Esophagus (tissue), 2 donors: ENCODE measurements around the gene MAML2. TPM values are rescaled to one million over a fixed set of nuclear protein-coding genes. Genes with fewer than 3 reads are reported as not detected.

ENCODE experiments used
- H3K27ac ChIP-seq, 2 donors: one replicate each; pipeline ENCODE4 v1.5.1; 2013; ENCODE audit warnings: low read depth in 2 of 2, mild to moderate bottlenecking in 2 of 2, inconsistent platforms in 1 of 2, low read length in 1 of 2, moderate library complexity in 1 of 2
- H3K27me3 ChIP-seq, 2 donors: one replicate each; pipeline ENCODE4 v1.6.1; 2013; ENCODE audit warnings: low read length in 2 of 2, control low read depth in 1 of 2, mild to moderate bottlenecking in 1 of 2; ENCODE audit not compliant: insufficient read depth in 2 of 2, control insufficient read depth in 1 of 2
- H3K36me3 ChIP-seq, 2 donors: one replicate each; pipeline ENCODE4 v1.6.1; 2013; ENCODE audit warnings: low read length in 1 of 2; ENCODE audit not compliant: control insufficient read depth in 2 of 2, insufficient read depth in 2 of 2
- H3K4me1 ChIP-seq, 2 donors: one replicate each; pipeline ENCODE4 v1.6.1; 2013; ENCODE audit warnings: low read length in 1 of 2; ENCODE audit not compliant: control insufficient read depth in 2 of 2, insufficient read depth in 2 of 2
- H3K4me3 ChIP-seq, 2 donors: one replicate each; pipeline ENCODE4 v1.5.1; 2013; ENCODE audit warnings: low read length in 2 of 2, mild to moderate bottlenecking in 2 of 2, low read depth in 1 of 2, moderate library complexity in 1 of 2
- H3K9me3 ChIP-seq, 2 donors: one replicate each; pipeline ENCODE4 v1.6.1; 2013; ENCODE audit warnings: mild to moderate bottlenecking in 2 of 2, low read depth in 1 of 2, low read length in 1 of 2, moderate library complexity in 1 of 2; ENCODE audit not compliant: control insufficient read depth in 2 of 2, insufficient read depth in 1 of 2
- WGBS, 2 donors: extraction: QIAGEN DNeasy Blood & Tissue Kit; methylation state at CpG; one replicate each; pipeline ENCODE4 v1.1.7; 2013; 5-methylcytosine and 5-hydroxymethylcytosine counted together
- polyA plus RNA-seq, 2 donors: library from polyadenylated mRNA; stranded (reverse); fragments of 200-250 nt; gene quantifications; one replicate each; pipeline ENCODE4 v1.2.3, GENCODE V29; 2013
- donor health status: healthy with polysubstance abuse.
- donor health status: Bipolar disorder and iron deficiency.

Gene MAML2
- polyA plus RNA-seq, 2 donors: 1.9 to 2.0 TPM

DNA sequence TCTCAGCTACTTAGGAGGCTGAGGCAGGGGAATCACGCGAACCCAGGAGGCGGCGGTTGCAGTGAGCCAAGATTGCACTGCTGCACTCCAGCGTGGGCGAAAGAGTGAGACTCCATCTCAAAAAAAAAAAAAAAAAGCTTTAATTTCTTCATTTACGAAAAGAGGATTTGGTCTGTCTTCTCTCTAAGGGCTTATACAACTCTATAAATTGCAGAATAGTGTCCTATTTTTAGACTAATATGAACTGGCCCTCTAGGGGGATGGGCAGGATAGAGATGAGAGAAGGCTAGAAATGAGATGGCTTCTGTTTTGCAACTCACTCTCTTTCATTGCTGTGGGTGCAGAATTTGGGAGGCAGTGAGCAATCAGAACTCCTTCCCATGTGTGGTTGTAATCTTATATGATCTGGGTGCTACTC lies 11.3 kb downstream of the MAML2 start:
- Histone ChIP-seq H3K36me3 (no peaks in the 10 kb centered on the region), H3K27ac (no peak overlapping the region), H3K27me3 (no peaks in the 10 kb centered on the region), H3K9me3 (no peaks in the 10 kb centered on the region), H3K4me3 (no peak overlapping the region), H3K4me1 (peaks cover 0 to 4% of the 10 kb centered on the region in 2 donors)
- 83 to 86% methylated on average over 7 of the region's 7 CpGs for WGBS, 2 donors

DNA sequence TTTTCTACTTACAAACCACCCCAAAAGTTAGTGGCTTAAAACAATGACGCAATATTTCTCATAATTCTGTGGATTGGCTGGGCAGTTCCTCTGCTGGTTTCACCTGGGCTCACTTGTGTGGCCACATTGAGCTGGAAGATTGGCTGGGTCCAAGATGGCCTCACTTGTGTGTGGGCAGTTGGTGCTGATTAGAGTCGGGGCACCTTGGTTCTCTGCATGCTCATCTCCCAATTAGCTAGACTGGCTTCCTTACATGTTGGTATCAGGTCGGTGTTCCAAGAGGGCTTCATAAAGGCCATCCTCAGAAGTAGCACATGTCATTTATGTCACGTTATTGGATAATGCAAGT lies 12.5 kb downstream of the MAML2 start:
- Histone ChIP-seq H3K36me3 (no peaks in the 10 kb centered on the region), H3K27ac (no peak overlapping the region), H3K4me1 (peaks cover 0 to 4% of the 10 kb centered on the region in 2 donors), H3K9me3 (no peaks in the 10 kb centered on the region), H3K4me3 (no peak overlapping the region), H3K27me3 (no peaks in the 10 kb centered on the region)
- WGBS, 2 donors: 97 to 98% methylated on average over 4 of the region's 4 CpGs

DNA sequence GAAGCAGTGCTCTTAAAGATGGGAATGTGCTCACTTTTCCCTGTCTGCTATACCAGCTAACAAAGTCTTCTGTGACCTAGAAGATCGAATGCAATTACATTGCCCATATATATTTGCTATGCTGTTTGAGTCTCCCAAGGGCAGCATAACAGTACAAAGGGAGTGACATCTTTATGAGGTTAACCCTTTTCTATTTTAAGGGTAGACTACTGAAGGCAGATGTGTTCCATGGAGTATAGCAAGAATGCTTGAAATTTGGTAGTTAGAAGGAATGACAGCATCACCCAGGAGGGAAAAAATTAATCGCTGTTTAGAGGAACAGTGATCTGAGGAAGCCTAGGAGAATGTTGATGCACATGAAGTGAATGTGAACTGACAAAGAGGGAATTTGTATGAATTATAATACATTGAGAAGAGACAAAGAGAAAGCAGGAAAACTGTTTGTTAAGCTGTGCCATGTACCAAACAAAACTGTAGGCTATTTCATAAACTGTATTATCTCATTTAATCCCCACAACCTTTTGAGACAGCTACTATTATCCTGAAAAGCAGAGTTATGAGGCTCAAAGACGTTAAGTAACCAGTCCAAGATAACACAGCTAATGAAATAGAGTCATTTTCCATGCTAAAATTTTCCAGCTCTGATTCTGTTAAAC lies 13.0 kb downstream of the MAML2 start:
- WGBS, 2 donors: 84 to 86% methylated on average over 3 of the region's 3 CpGs
- no peak overlapping the region for H3K27ac ChIP-seq
- H3K4me3 ChIP-seq: no peak overlapping the region
- H3K9me3 ChIP-seq: no peaks in the 10 kb centered on the region
- no peaks in the 10 kb centered on the region for H3K27me3 ChIP-seq
- H3K4me1 ChIP-seq: peaks cover 0 to 4% of the 10 kb centered on the region in 2 donors
- no peaks in the 10 kb centered on the region for H3K36me3 ChIP-seq

DNA sequence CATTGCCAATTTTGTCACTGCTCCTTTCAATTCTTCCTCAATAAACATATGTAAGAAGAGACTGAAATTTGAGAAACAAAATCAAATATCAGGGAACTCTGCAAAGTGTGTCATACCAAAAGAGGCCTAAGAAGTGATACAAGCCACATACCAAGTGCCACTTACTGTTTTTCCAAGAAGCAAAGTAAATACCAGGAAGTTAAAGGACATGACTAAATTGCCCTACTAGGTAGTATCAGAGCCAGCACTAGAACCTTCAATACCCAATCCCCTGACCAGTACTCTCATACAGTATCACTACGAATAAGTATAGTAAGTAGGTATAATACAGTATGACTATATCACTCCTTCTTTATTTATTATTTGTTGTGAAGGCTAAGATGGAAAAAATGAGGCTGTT lies 13.6 kb downstream of the MAML2 start:
- H3K9me3 ChIP-seq: no peaks in the 10 kb centered on the region
- no peak overlapping the region for H3K4me3 ChIP-seq
- WGBS, 2 donors: 86 to 92% methylated on average over 1 of the region's 1 CpG
- no peak overlapping the region for H3K27ac ChIP-seq
- no peaks in the 10 kb centered on the region for H3K36me3 ChIP-seq
- peaks cover 0 to 4% of the 10 kb centered on the region in 2 donors for H3K4me1 ChIP-seq
- no peaks in the 10 kb centered on the region for H3K27me3 ChIP-seq

DNA sequence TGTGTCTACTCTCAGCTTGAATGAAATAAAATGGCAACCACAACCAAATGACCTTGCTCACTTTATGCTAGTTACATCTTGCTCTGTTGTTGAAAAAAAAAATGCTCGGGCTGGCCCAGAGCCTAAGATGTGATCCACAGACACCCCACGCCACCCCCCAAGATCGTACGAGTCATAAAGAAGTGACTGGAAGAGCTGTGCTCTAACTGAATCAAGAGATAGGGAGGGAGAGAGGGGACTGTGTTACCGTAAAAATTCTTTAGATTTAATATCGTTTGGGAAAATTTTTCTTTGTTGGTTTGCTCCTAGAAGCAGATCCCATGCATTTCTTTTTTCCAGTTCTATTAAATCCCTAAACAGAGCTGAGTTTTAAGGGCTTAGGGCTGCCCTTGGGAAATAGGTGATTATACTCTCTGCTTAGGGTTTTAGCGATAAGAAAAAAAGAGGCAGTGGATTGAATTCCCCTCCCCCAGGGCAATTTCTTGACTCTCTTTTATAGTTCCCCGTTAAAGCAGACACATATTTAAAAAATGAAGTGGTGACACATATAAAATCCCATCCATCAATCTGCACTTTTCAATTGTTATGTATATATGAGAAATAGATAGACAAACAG lies 14.5 kb downstream of the MAML2 start:
- H3K27ac ChIP-seq: no peak overlapping the region
- no peaks in the 10 kb centered on the region for H3K27me3 ChIP-seq
- H3K4me1 ChIP-seq: peaks cover 0 to 4% of the 10 kb centered on the region in 2 donors
- WGBS, 2 donors: 62 to 71% methylated on average over 8 of the region's 8 CpGs
- no peaks in the 10 kb centered on the region for H3K9me3 ChIP-seq
- H3K4me3 ChIP-seq: no peak overlapping the region
- no peaks in the 10 kb centered on the region for H3K36me3 ChIP-seq

DNA sequence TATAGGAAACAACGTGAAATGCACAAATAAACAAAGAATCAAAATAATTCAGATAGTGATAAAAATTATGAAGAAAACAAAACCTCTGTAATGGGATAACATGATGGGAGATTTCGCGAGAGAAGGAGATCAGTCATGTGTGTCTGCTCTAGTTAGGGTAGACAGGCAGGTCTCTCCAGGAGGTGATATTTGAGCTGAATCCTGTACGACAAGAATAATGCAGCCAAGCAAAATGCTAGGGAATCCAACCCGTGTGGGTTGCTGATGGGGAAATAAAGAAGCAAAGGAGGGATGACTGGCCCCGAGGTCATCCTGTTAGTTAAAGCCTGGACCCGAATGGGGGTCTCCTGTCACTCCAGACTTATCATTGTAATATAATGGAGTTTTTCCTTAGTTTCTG lies 16.0 kb downstream of the MAML2 start:
- Histone ChIP-seq H3K9me3 (no peaks in the 10 kb centered on the region), H3K36me3 (no peaks in the 10 kb centered on the region), H3K27ac (no peak overlapping the region), H3K4me3 (no peak overlapping the region), H3K4me1 (peaks cover 0 to 4% of the 10 kb centered on the region in 2 donors), H3K27me3 (no peaks in the 10 kb centered on the region)
- 86 to 90% methylated on average over 7 of the region's 7 CpGs for WGBS, 2 donors

DNA sequence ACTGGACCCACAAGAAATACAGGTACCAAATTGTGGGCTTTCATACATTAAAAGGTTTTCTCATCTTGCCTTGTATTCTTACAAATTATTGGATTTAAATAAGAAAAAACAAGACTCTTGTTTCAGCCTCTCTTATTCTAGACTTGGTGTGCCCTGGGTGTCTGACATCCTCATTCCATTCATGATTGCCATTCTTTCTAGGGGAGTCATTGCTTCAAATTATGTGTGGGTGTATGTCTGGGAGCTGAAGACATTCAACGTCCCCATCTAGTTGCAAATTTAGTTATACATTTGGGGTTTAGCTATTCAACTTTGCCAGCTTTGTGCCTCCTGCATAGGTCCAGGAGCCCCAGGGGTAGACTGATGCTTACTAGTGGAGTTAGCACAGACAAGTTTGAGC lies 18.1 kb downstream of the MAML2 start:
- Histone ChIP-seq H3K36me3 (no peaks in the 10 kb centered on the region), H3K4me1 (no peaks in the 10 kb centered on the region), H3K27me3 (no peaks in the 10 kb centered on the region), H3K9me3 (no peaks in the 10 kb centered on the region), H3K27ac (no peak overlapping the region), H3K4me3 (no peak overlapping the region)
- 18 to 28% methylated on average over 1 of the region's 1 CpG for WGBS, 2 donors

DNA sequence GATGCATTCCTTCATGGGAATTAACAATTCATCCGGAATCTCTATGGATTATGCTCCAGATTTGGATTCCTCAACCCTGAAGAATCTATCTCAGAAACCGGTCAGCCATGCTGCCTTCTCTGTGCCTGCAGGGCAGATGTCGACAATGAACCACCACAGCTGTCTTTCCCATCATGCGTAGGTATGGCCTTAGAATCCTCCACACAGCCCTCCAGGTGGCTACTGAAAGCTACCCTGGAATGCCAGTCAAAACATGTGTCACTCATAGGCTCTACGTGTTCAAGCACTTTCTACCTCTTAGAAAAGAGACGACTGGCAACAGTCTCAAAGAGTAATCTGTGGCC lies 19.4 kb downstream of the MAML2 start:
- WGBS, 2 donors: 92 to 93% methylated on average over 6 of the region's 6 CpGs

DNA sequence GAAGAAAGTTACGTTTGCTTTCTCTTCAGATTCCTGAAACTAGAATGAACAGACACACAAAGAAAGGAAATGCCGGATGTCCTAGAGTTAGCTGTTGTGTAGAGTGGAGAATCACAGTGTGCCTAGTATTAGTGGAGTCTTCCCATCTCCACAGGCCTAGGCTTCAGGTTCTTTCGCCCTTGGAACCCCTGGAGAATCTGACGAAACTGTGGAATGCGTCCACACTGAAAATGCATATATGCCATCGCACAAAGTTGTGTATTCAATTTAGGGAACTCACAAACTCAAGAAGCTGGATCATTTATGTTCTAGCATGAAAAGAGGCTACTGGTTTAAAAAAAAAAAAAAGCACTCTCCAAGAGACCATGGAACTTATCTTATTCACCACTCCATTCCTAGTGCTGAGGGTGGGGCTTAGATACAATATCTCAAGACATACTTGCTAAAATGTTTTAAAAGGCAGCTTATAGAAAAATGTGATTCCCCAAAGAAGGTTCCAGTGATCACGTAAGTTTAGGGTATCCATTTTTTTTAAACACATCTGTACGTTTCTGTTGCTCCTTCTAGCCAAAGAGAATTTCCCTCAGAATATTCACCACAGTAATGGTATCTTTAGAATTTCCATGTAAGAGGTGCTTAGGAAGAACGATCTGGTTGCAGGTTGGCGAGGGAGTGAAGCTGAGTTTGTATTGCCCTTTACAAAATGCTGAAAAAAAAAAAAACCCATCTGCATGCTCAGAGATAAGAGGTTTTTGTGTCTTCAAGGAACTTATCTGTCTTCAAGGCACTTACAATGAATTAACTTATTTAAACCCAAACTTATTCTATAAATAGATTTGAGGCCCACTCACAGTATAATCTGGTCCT lies 20.0 kb downstream of the MAML2 start:
- no peaks in the 10 kb centered on the region for H3K4me1 ChIP-seq
- WGBS, 2 donors: 92 to 96% methylated on average over 10 of the region's 10 CpGs

More for the DNA sequence above, 19.4 kb downstream of the MAML2 start:
- Histone ChIP-seq H3K4me3 (no peak overlapping the region), H3K9me3 (no peaks in the 10 kb centered on the region), H3K27ac (no peak overlapping the region), H3K4me1 (no peaks in the 10 kb centered on the region), H3K36me3 (no peaks in the 10 kb centered on the region), H3K27me3 (no peaks in the 10 kb centered on the region)

More for the DNA sequence above, 20.0 kb downstream of the MAML2 start:
- Histone ChIP-seq H3K27me3 (no peaks in the 10 kb centered on the region), H3K4me3 (no peak overlapping the region), H3K36me3 (no peaks in the 10 kb centered on the region), H3K9me3 (no peaks in the 10 kb centered on the region), H3K27ac (no peak overlapping the region)
